ENCODE measurements around the gene CHSY1.

Gene CHSY1

DNA sequence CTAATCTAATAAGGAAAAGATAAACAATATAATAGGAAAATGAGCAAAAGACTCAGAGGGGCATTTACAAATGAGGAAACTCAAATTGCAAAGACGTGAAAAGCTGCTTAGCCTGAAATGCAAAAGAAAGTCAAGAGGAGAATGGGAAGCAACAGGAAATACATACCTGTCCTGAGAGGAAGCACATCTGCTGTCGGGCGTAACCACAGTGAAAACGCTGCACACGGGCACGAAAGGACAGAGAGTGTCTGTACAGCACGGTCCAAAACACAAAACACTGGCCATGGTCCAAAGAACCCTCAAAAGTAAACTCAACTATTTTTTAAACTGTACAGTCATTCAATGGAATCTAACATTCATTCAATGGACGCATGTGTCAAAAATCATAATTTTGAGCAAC lies 100.6 kb downstream of the CHSY1 start:
- DNase-seq (ENCODE audit: low spot score): no peak

GRCh38 chr15:101150723-101151040 lies 101.2 kb downstream of the CHSY1 start:
- DNase-seq (ENCODE audit: low spot score): no peak

- no peak for DNase-seq (ENCODE audit: low spot score)
These were observed 101.8 kb downstream of the CHSY1 start for GRCh38 chr15:101149864-101150722.

DNA sequence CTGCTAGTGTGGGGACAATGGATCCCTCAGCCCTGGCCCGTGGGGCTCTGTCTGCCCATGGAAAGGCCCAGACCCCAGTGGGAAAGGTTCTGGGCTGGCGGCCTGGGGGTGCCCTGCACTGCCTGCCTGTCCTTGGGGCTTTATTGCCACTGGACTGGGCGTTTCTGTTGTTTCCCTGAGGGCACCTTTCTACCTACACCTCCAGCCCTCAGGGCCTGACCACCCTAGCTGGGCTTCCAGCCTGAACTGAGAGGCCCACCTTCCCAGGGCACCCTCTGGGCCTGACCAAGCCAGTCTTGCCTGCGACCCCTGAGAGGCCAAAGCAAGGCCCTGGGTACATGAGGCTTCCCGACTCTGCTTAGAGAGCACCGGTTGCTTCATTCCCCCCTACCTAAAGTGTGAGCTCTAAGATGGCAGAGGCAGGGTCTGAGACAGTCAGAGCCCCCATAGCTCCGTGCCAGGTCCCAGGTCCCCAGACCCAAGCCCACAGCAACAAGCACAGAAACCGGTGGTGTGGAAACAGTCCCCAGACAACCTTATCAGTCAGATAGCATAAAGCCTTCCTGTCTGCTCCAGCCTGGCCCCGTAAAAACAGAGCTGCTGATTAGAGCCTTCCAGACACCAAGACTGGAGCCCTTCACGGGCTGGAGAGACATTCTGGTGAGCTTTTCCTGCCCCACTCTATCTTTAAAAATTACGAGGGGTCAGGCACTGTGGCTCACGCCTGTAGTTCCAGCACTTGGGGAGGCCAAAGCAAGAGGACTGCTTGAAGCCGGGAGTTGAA lies 102.8 kb downstream of the CHSY1 start:
- DNase-seq (ENCODE audit: low spot score): no peak

DNA sequence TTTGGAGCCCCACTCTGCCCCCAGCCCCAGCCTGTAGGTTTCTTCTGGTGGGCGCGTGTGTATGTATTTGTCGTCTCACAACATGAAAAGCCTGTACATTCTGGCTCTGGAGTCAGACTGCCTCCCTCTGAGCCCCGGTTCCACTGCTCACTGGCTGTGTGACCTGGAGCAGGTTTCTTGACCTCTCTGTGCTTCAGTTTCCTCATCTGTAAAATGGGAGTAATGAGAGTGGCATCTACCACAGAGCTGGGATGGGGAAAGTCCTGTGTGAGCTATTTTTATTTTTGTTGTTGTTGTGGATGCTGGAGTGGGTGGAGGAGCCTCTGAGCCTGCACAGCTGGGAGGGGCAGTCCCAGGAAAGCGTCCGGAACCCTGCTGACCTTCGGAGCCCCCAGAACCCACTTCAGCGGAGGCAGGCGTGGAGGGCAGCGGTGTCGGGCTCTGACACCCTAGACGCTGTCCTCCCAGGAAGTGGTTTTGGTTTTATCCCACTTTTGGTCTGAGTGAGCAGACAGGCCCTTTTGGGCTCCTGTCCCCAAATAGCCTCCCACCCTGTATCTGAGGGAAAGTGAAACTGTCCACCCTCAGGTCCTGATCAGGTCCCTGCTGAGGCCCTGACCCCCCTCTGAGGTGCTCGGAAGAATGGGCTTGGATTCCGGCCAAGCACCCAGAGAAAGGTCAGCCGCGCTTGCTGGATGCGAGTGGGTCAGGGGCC lies 103.5 kb downstream of the CHSY1 start:
- DNase-seq (ENCODE audit: low spot score): no peak

- no peak for DNase-seq (ENCODE audit: low spot score)
These were observed 104.7 kb downstream of the CHSY1 start for GRCh38 chr15:101147181-101147580.

DNA sequence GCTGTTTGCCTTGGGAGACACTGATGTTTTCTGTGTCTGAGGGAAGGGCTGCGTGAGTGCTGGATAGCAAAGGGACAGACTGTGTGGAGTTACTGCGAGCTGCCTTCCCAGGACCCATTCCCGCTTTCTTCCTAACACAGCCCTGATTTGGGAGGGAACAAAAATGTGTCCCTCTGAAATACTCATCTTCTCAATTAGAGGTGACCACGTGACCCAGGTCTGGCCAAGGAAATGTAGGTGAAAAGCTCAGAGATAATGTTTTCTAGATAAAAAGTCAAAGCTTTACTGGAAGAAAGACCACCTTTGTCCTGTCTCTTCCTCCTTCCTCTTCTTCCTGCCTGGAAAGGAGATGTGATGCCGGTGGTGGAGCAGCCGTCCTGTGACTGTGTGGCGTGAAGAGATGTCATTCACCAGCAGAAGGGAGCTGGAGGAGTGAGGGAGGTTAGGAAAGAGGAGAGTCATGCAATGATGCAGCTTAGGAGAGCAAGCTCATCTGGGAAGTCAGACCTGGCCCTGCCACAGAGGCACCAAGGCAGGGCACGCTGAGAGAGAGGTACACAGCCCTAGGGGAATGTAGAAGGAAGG lies 105.6 kb downstream of the CHSY1 start:
- no peak for DNase-seq (ENCODE audit: low spot score)

GRCh38 chr15:101145362-101145761 lies 106.5 kb downstream of the CHSY1 start:
- DNase-seq (ENCODE audit: low spot score): no peak

DNA sequence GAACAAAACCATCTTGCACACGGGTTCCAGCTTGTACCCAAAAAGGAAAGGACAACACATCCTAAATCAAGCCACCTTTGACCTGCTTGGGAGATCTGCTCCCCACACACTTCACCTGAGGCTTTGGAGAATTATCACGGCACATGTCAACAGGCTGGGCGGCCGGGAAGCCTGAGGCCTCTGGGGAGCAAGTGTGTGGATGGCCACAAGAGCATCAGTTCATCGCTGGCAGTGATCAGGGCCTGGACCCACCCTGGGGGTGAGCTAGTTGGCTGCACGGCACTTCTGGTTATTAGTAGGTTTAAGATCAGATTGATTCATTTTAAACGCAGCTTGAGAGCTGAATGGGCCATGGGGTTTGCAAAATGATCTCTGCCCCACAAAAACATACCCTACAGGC lies 108.5 kb downstream of the CHSY1 start:
- DNase-seq (ENCODE audit: low spot score): no peak

DNA sequence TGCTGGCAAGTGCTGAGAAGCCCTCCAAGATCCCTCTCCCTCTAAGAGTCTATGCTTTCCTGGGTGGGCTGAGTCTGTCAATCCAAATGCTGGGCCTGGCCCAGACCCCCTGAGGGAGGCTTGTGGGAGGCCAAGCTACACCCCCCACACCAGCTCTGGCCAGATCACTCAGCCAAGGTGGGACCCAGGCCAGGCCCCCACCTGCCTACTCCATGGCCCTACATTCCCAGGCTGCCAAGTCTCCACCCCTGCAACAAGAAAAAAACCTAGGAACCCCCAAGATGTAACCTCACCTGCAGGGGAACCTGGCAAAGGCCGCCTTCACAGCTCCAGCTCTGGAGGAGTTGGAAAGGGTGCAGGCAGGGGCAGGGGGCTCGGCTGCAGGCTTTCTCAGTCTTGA lies 109.1 kb downstream of the CHSY1 start:
- no peak for DNase-seq (ENCODE audit: low spot score)

- no peak for DNase-seq (ENCODE audit: low spot score)
These were observed 109.8 kb downstream of the CHSY1 start for GRCh38 chr15:101141926-101142527.

GRCh38 chr15:101140697-101141065 lies 111.2 kb downstream of the CHSY1 start:
- DNase-seq (ENCODE audit: low spot score): no peak

- DNase-seq (ENCODE audit: low spot score): no peak
These were observed 111.7 kb downstream of the CHSY1 start for GRCh38 chr15:101139986-101140696.

GRCh38 chr15:101138913-101139880 lies 112.7 kb downstream of the CHSY1 start:
- no peak for DNase-seq (ENCODE audit: low spot score)

DNA sequence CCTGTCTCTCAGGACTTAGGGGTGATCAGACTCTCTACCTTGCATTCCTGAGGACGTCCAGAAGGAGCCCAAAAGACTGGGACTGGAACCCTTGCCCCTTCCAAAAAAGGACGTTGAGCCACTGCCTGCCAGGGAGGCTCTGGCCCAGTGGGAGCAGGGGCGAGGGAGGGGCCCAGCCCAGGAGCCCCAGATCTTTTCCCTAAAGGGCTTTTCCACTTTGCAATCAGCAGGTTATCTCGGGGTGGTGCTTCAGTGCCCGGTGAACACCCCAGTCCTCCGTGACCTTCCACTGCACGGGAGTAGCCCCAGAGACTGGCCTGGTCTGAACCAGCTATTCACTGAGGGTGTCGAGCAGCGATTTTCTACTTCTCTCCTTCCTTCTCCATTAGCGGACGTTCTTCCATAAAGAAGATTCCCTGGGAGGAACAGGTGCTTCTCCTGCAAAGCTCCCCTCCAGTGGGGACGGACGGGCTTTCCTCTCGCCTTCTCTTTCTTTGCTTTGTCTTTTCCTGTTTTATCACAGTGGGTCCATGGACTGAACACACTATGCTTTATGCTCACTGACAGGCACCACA lies 113.7 kb downstream of the CHSY1 start:
- no peak for DNase-seq (ENCODE audit: low spot score)

- DNase-seq (ENCODE audit: low spot score): no peak
These were observed 114.4 kb downstream of the CHSY1 start for GRCh38 chr15:101137312-101137940.

- no peak for DNase-seq (ENCODE audit: low spot score)
These were observed 115.2 kb downstream of the CHSY1 start for GRCh38 chr15:101136381-101137268.

GRCh38 chr15:101135532-101136166 lies 116.2 kb downstream of the CHSY1 start:
- DNase-seq (ENCODE audit: low spot score): no peak
